AG04449 (cell line): ENCODE data around the gene SEZ6.

Experiments
- CTCF ChIA-PET: fragments of 350-600 bp; formaldehyde crosslinking; extraction: SDS; loops from one replicate; lab custom pipeline; 2021; ENCODE audit warnings: antibody characterized with exemption; lab: Yijun Ruan, JAX
- POLR2A ChIA-PET: fragments of 400-600, 350-600 bp; formaldehyde crosslinking; extraction: SDS; loops from one replicate; lab custom pipeline; 2020; ENCODE audit warnings: antibody characterized with exemption, inconsistent platforms; lab: Yijun Ruan, JAX
- DNase-seq: peaks from one replicate; pipeline ENCODE4 v3.0.0-alpha.2; 2010; ENCODE audit warnings: low read depth, low spot score
- H3K4me3 ChIP-seq: 2 replicates; pipeline ENCODE4 v1.5.1; 2011; ENCODE audit warnings: low read depth, mild to moderate bottlenecking, control low read depth, low read length
- TF ChIP-seq, protein P1 (sequence below): IDR thresholded peaks from one replicate; pipeline ENCODE4 v1.5.1; 2011; ENCODE audit warnings: mild to moderate bottlenecking, moderate library complexity, low read length, control low read depth, inconsistent platforms; ENCODE audit not compliant: insufficient read depth; ENCODE audit errors: missing control alignments

The SEZ6 gene, protein sequence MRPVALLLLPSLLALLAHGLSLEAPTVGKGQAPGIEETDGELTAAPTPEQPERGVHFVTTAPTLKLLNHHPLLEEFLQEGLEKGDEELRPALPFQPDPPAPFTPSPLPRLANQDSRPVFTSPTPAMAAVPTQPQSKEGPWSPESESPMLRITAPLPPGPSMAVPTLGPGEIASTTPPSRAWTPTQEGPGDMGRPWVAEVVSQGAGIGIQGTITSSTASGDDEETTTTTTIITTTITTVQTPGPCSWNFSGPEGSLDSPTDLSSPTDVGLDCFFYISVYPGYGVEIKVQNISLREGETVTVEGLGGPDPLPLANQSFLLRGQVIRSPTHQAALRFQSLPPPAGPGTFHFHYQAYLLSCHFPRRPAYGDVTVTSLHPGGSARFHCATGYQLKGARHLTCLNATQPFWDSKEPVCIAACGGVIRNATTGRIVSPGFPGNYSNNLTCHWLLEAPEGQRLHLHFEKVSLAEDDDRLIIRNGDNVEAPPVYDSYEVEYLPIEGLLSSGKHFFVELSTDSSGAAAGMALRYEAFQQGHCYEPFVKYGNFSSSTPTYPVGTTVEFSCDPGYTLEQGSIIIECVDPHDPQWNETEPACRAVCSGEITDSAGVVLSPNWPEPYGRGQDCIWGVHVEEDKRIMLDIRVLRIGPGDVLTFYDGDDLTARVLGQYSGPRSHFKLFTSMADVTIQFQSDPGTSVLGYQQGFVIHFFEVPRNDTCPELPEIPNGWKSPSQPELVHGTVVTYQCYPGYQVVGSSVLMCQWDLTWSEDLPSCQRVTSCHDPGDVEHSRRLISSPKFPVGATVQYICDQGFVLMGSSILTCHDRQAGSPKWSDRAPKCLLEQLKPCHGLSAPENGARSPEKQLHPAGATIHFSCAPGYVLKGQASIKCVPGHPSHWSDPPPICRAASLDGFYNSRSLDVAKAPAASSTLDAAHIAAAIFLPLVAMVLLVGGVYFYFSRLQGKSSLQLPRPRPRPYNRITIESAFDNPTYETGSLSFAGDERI

DNA sequence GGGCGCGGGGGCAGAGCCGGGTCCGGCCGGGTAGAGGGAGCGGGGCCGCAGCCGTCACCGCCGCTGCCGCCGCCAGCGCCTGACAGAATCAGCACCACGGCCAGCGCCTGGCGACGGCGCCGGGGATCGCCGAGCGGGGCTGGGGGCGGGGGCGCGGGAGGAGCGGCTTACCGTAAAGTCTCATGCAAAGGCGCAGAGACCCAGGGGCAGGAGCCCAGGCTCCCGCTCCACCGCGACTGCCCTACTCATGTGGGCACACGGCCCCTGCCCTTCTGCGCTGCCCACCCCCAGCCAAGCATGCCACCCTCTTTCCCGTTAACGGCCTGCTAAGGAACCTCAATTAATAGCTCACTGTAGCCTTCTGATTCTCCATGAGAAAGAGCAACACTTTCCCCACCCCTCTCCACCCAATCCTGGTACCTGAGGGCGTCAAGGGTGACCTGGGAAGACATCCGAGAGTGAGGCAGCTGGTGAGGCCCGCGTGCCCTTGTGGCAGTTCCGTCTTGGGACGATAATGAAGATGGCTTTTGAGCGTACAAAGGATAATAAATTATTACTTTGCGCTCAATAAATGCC is at the start of gene SEZ6:
SEZ6 (minus strand) TSS at position 98 of the 576 bp plus-strand sequence. CDS start 164 bp downstream, outside the sequence.
- TF ChIP-seq, protein P1, sequence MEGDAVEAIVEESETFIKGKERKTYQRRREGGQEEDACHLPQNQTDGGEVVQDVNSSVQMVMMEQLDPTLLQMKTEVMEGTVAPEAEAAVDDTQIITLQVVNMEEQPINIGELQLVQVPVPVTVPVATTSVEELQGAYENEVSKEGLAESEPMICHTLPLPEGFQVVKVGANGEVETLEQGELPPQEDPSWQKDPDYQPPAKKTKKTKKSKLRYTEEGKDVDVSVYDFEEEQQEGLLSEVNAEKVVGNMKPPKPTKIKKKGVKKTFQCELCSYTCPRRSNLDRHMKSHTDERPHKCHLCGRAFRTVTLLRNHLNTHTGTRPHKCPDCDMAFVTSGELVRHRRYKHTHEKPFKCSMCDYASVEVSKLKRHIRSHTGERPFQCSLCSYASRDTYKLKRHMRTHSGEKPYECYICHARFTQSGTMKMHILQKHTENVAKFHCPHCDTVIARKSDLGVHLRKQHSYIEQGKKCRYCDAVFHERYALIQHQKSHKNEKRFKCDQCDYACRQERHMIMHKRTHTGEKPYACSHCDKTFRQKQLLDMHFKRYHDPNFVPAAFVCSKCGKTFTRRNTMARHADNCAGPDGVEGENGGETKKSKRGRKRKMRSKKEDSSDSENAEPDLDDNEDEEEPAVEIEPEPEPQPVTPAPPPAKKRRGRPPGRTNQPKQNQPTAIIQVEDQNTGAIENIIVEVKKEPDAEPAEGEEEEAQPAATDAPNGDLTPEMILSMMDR: no peak
- POLR2A ChIA-PET: no interaction called here
- no peak within 1 kb of the TSS for H3K4me3 ChIP-seq
- DNase-seq: no peak
- CTCF ChIA-PET: interaction anchor here (1.0 to 5.1 kb wide), 5 partner anchors 38 to 112 kb away, joined by 3 to 25 read pairs (median 5); no protein-coding TSS in a partner anchor

DNA sequence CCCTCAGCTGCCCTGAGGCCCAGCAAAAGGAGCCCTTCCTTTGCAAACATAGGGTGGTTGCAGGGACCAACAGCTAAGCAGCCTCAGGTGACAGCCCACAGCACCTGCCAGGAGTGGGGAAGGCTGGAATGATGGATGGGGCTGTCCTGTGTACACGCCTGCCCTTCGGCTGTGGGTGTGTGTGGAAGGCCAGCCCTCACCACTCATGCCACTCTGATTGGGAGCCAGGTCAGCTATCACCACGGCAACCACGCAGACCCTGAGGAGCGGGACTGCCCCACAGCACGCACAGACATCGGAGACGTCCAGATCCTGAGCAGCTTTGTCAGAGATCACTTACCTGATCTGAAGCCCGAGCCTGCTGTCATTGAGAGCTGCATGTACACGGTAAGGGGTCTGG is 49.0 kb upstream of the SEZ6 start:
- ChIA-PET CTCF (interaction anchor here (1.6 to 4.4 kb wide), 2 partner anchors 57 to 101 kb away, joined by 5 to 13 read pairs; no protein-coding TSS in a partner anchor), POLR2A (no interaction called here)
- TF ChIP-seq, protein P1: no peak
- no peak for DNase-seq
- H3K4me3 ChIP-seq: no peak overlapping the region

DNA sequence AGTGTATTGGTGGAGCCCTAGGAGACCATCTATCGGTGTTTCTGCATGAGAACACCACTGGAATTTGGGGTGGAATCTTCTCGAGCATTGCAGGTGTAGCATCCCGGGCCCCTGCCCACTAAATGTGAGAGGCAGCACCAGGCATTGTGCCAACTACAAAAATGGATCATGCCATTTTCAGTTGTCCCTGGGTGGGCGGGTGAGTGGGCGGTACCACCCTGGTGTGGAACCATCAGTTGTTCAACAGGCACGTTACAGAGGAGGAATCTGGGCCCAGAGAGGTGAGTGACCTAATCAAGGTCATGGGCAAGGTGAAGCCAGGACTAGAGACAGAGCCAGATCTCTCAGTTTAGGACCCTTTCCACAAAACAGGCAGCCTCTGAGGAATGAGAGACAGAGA is 45.9 kb upstream of the SEZ6 start:
- TF ChIP-seq, protein P1: no peak
- no peak overlapping the region for H3K4me3 ChIP-seq
- ChIA-PET POLR2A (no interaction called here), CTCF (interaction anchor here (1.1 kb wide), 1 partner anchor 15 kb away, joined by 3 read pairs; no protein-coding TSS in a partner anchor)
- no peak for DNase-seq

DNA sequence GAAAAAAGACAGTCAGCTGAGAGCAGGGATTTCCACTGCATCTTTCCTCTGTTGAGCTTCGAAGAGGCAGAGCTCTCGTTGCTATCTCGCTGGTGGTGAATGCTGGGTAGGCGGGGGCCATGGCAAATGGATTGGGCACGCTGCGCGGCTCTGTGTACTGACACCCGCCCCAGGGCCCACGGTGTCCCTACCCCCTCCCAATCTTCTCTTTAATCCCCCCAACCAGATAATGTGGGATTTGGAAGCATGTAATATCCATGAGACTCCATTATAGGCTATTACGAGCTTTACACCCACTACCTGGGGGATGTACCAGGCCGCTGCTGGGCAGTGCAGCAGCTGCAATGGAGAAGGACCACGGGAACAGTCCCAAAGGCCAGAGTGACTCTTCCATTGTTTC is 45.4 kb upstream of the SEZ6 start:
- ChIA-PET CTCF (interaction anchor here (0.8 to 1.1 kb wide), 2 partner anchors 16 to 86 kb away, joined by 3 read pairs; no protein-coding TSS in a partner anchor), POLR2A (no interaction called here)
- DNase-seq: no peak
- no peak overlapping the region for H3K4me3 ChIP-seq
- TF ChIP-seq, protein P1: no peak

DNA sequence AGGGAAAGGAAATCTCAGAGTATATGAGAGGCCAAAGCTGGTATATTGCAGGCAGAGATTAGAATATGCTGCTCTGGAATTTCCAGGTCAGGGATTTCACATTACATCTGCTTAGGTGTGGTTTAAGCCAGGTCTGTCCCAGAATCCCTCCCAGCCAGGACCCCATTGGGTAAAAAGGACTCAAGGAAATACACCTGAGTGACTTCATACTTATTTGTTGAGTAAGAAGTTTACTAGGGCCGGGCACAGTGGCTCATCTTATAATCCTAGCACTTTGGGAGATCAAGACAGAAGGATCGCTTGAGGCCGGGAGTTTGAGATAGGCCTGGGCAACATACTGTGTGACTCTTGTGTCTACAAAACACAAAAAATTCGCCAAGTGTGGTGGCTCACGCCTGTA is 44.3 kb upstream of the SEZ6 start:
- POLR2A ChIA-PET: no interaction called here
- DNase-seq: no peak
- CTCF ChIA-PET: interaction anchor here (0.8 to 2.9 kb wide), 6 partner anchors 62 to 162 kb away, joined by 3 to 12 read pairs (median 4); no protein-coding TSS in a partner anchor
- TF ChIP-seq, protein P1: no peak
- no peak overlapping the region for H3K4me3 ChIP-seq
